HEK293T (cell line): ENCODE measurements around the gene ADGRB2.

ENCODE experiments used
- CTCF ChIA-PET: fragments of 350-600 bp; formaldehyde crosslinking; extraction: SDS; loops from one replicate; lab custom pipeline; 2021; ENCODE audit warnings: antibody characterized with exemption, inconsistent platforms; lab: Yijun Ruan, JAX
- POLR2A ChIA-PET: fragments of 350-600 bp; formaldehyde crosslinking; extraction: SDS; loops from one replicate; lab custom pipeline; 2020; ENCODE audit warnings: antibody characterized with exemption, inconsistent platforms; lab: Yijun Ruan, JAX
- DNase-seq: peaks from one replicate; pipeline ENCODE4 v3.0.0; 2012; ENCODE audit warnings: mixed read lengths; ENCODE audit errors: extremely low spot score
- ARNT ChIP-seq: fragments of 450-650 bp; IDR thresholded peaks from 2 replicates; pipeline ENCODE4 v1.6.1; 2017; ENCODE audit warnings: mild to moderate bottlenecking
- BHLHE40 ChIP-seq: fragments of 450-650 bp; IDR thresholded peaks from 2 replicates; pipeline ENCODE4 v1.6.1; 2016; ENCODE audit warnings: mild to moderate bottlenecking, moderate library complexity, borderline replicate concordance
- CTBP1 ChIP-seq: fragments of 450-650 bp; IDR thresholded peaks from 2 replicates; pipeline ENCODE4 v1.6.1; 2016; ENCODE audit warnings: borderline replicate concordance
- ELF4 ChIP-seq: fragments of 450-650 bp; IDR thresholded peaks from 2 replicates; pipeline ENCODE4 v1.6.1; 2017; ENCODE audit warnings: antibody characterized with exemption
- FOXA1 ChIP-seq: fragments of 450-650 bp; IDR thresholded peaks from 2 replicates; pipeline ENCODE4 v1.6.1; 2016; ENCODE audit warnings: mild to moderate bottlenecking
- FOXK2 ChIP-seq: fragments of 450-650 bp; IDR thresholded peaks from 2 replicates; pipeline ENCODE4 v1.6.1; 2016; ENCODE audit warnings: mild to moderate bottlenecking
- FOXM1 ChIP-seq: fragments of 450-650 bp; IDR thresholded peaks from 2 replicates; pipeline ENCODE4 v1.6.1; 2017; ENCODE audit warnings: mild to moderate bottlenecking, borderline replicate concordance
- HDGF ChIP-seq: fragments of 450-650 bp; IDR thresholded peaks from 2 replicates; pipeline ENCODE4 v1.6.1; 2017; ENCODE audit warnings: antibody characterized with exemption, borderline replicate concordance
- L3MBTL2 ChIP-seq: fragments of 450-650 bp; conservative IDR thresholded peaks from 2 replicates; pipeline ENCODE4 v1.6.1; 2016; ENCODE audit warnings: mild to moderate bottlenecking
- LEF1 ChIP-seq: fragments of 450-650 bp; IDR thresholded peaks from 2 replicates; pipeline ENCODE4 v1.6.1; 2017; ENCODE audit warnings: mild to moderate bottlenecking, borderline replicate concordance
- NFRKB ChIP-seq: fragments of 450-650 bp; IDR thresholded peaks from 2 replicates; pipeline ENCODE4 v1.6.1; 2016; ENCODE audit warnings: mild to moderate bottlenecking, moderate library complexity
- SP1 ChIP-seq: fragments of 450-650 bp; IDR thresholded peaks from 2 replicates; pipeline ENCODE4 v1.6.1; 2017
- SUZ12 ChIP-seq: fragments of 450-650 bp; IDR thresholded peaks from 2 replicates; pipeline ENCODE4 v1.6.1; 2016; ENCODE audit warnings: mild to moderate bottlenecking
- TARDBP ChIP-seq: fragments of 450-650 bp; IDR thresholded peaks from 2 replicates; pipeline ENCODE4 v1.6.1; 2016
- ZNF384 ChIP-seq: fragments of 450-650 bp; IDR thresholded peaks from 2 replicates; pipeline ENCODE4 v1.6.1; 2016
- TF ChIP-seq, protein P1 (sequence below): fragments of 450-650 bp; IDR thresholded peaks from 2 replicates; pipeline ENCODE4 v1.6.1; 2016

ADGRB2 gene

DNA sequence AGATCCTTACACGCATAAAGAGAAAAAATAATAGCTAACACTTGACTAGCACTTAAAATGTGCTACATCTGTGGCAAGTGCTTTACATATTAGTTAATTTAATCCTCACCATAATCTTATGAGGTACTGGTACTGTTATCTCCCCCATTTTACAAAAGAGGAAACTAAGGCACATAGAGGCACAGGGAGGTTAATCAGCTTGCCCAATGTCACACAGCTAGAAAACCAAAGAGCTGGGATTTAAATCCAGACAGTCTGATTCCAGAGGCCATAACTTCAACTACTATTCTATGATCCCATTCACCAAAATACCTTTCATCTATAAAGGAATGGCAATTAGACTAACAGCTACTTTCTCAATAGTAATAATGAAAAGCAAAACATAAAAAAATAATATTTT is 40.0 kb upstream of the ADGRB2 start:
- CTCF ChIA-PET = interaction anchor here (0.6 to 1.4 kb wide), 3 partner anchors 12 to 221 kb away, joined by 3 to 5 read pairs (median 4); partner anchors contain the start of gene SPOCD1

DNA sequence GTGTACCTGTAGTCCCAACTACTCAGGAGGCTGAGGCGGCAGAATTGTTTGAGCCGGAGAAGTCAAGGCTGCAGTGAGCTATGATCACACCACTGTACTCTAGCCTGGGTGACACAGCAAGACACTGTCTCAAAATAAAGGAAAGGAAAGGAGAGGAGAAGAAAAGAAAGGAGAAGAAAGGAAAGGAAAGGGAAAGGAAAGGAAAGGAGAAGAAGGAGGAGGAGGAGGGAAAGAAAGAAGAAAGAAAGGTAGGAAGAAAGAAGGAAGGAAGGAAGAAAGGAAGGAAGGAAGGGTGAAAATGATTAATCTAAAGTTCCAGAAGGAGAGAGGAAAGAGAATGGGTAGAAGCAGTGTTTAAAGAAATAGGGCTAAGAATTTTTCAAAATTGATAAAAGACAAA is 39.5 kb upstream of the ADGRB2 start:
- DNase-seq = no peak
- TF ChIP-seq ZNF384 (no peak), ARNT (no peak), FOXA1 (no peak), FOXK2 (no peak), FOXM1 (no peak), SUZ12 (no peak), CTBP1 (no peak), LEF1 (no peak), HDGF (no peak), BHLHE40 (no peak), NFRKB (no peak)
- TF ChIP-seq, protein P1, sequence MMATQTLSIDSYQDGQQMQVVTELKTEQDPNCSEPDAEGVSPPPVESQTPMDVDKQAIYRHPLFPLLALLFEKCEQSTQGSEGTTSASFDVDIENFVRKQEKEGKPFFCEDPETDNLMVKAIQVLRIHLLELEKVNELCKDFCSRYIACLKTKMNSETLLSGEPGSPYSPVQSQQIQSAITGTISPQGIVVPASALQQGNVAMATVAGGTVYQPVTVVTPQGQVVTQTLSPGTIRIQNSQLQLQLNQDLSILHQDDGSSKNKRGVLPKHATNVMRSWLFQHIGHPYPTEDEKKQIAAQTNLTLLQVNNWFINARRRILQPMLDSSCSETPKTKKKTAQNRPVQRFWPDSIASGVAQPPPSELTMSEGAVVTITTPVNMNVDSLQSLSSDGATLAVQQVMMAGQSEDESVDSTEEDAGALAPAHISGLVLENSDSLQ = no peak
- POLR2A ChIA-PET = no interaction called here
- CTCF ChIA-PET = interaction anchor here (0.6 to 1.4 kb wide), 2 partner anchors 12 to 164 kb away, joined by 3 to 5 read pairs; partner anchors contain the start of gene SPOCD1

More for the DNA sequence above, 40.0 kb upstream of the ADGRB2 start:
- TF ChIP-seq FOXA1 (no peak), LEF1 (no peak), SP1 (no peak), BHLHE40 (no peak), NFRKB (no peak), L3MBTL2 (no peak), HDGF (no peak), CTBP1 (no peak), SUZ12 (no peak), TARDBP (no peak)
- TF ChIP-seq, protein P1 = no peak
- no peak for DNase-seq
- POLR2A ChIA-PET = no interaction called here

DNA sequence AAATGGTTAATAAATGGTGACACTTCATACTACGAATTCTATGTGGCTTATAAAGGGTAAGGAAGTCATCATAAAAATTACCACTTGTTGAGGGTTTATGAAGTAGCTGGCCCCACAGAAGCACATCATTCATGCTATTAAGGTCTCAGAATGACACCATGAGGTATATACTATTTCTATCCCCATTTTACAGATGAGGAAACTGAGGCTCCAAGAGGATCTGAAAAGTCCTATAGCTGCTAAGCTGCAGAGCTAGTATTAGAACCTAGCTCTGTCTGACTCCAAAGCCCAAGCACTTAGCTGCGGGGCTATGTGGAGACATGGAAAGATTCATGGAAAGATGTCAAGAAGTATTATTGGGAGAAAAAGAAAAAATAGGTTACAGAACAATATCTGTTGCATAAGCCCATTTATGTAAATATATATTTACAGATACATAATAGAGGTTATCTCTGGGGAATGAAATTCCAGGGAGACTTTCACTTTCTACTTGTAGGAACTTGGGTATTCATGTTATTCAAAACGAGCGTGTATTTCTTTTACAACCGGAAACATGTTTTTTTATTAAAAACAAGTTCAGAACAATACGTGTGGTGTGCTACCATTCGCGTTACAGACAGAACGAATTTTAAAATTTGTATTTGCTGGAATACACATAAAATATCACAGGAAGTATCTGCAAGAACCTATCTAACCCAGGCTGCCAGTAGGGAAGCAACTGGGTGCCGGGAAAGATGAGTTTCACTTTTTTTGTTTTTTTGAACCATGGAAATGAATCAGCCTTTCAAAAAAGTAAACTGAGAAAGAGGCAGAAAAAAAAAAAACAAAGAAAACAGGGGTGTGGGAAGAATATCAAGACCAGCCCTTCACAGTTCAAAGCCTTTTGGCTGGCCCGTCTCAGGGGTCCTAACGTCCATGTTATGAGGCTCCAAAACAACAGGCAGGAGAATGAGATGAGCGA is 38.3 kb upstream of the ADGRB2 start:
- no peak for DNase-seq
- ChIA-PET CTCF (interaction anchor here (0.6 to 0.7 kb wide), 2 partner anchors 14 to 161 kb away, joined by 3 read pairs; no protein-coding TSS in a partner anchor), POLR2A (no interaction called here)
- no peak for TF ChIP-seq LEF1
- no peak for TF ChIP-seq ELF4
- TF ChIP-seq HDGF = no peak
- no peak for TF ChIP-seq L3MBTL2
- no peak for TF ChIP-seq ZNF384
- no peak for TF ChIP-seq FOXK2
- no peak for TF ChIP-seq SUZ12
- TF ChIP-seq NFRKB = no peak
- TF ChIP-seq BHLHE40 = no peak
- TF ChIP-seq ARNT = no peak
- no peak for TF ChIP-seq FOXA1
- TF ChIP-seq, protein P1 = no peak
- no peak for TF ChIP-seq CTBP1
- TF ChIP-seq TARDBP = no peak
- no peak for TF ChIP-seq SP1

DNA sequence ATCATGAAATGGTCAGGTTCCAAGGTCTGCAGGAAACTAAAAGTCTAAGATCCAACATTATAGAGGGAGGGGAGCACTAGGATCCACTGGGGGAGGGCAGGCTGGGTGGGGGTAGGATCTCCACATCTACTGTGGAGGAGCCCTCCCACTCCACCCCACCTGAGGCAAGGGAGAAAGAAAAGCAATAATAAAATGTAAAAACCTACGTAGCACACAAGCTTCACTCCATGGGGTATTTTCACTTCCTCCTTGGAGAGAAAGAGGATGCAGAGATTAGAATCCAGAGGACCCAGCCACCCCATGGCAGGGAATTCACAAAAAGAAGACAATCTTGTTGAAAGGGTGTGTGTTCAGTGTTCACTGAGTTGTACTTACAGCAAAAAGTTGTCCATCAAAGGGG is 37.3 kb upstream of the ADGRB2 start:
- ChIA-PET CTCF (no interaction called here), POLR2A (no interaction called here)
- no peak for TF ChIP-seq SP1
- TF ChIP-seq LEF1 = no peak
- TF ChIP-seq FOXM1 = no peak
- TF ChIP-seq FOXA1 = no peak
- TF ChIP-seq HDGF = no peak
- no peak for TF ChIP-seq ZNF384
- TF ChIP-seq NFRKB = no peak
- TF ChIP-seq SUZ12 = no peak
- no peak for TF ChIP-seq BHLHE40
- TF ChIP-seq ELF4 = no peak
- TF ChIP-seq L3MBTL2 = no peak
- TF ChIP-seq, protein P1 = no peak
- TF ChIP-seq ARNT = no peak
- TF ChIP-seq FOXK2 = no peak
- no peak for TF ChIP-seq TARDBP
- TF ChIP-seq CTBP1 = no peak
- DNase-seq = no peak

DNA sequence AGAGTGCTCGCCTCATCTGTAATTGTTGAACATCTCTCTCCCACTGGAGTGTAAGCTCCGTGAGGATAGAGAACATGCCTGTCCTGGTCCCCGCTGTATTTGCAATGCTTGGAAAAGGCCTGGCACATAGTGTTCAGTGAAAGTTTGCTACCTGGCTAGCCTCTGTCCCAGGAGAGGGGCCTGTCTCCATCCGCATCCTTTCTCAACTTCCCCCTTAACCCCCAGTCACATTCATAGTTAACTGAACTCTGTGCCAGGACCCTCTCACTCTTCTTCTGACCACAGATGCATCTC is 36.5 kb upstream of the ADGRB2 start:
- CTCF ChIA-PET = interaction anchor here (1.1 to 3.7 kb wide), 2 partner anchors 12 to 15 kb away, joined by 3 to 21 read pairs; partner anchors contain the start of gene SPOCD1
- POLR2A ChIA-PET = no interaction called here
- no peak for DNase-seq
- TF ChIP-seq SUZ12 = no peak
- no peak for TF ChIP-seq FOXA1
- TF ChIP-seq FOXK2 = no peak
- TF ChIP-seq FOXM1 = no peak
- no peak for TF ChIP-seq ZNF384
- 0 out of 2 replicates have a peak, but pooled peaks have one; percentile 6 for TF ChIP-seq ARNT
